Activated CD4-positive, alpha-beta memory T cell treated with anti-CD3 and anti-CD28 coated beads, Interleukin-2, amount 10 ng/mL, durations not matched to agents 7 days and 5 days (primary cell): ENCODE measurements around the gene C20orf204. TPM values are rescaled to one million over a fixed set of nuclear protein-coding genes. Genes with fewer than 3 reads are reported as not detected.

Experiments
- CTCF ChIA-PET: fragments of 350-600 bp; sonication (Branson Sonifier 250); formaldehyde crosslinking; loops from one replicate; lab custom pipeline; 2021; ENCODE audit warnings: antibody characterized with exemption, inconsistent platforms; lab: Charles Lee
- POLR2A ChIA-PET: fragments of 350-600 bp; sonication (Branson Sonifier 250); formaldehyde crosslinking; loops from one replicate; lab custom pipeline; 2021; ENCODE audit warnings: antibody characterized with exemption; lab: Charles Lee
- DNase-seq: peaks from one replicate; pipeline ENCODE4 v3.0.0-alpha.2; 2020
- H3K27ac Mint-ChIP-seq: one replicate; pipeline ENCODE4 v1.8.0; 2021; ENCODE audit warnings: mild to moderate bottlenecking, mixed read lengths
- H3K27me3 Mint-ChIP-seq: one replicate; pipeline ENCODE4 v1.8.0; 2021; ENCODE audit warnings: mixed read lengths
- H3K36me3 Mint-ChIP-seq: one replicate; pipeline ENCODE4 v1.8.0; 2021; ENCODE audit warnings: low read depth, mixed read lengths
- H3K4me1 Mint-ChIP-seq: one replicate; pipeline ENCODE4 v1.8.0; 2021; ENCODE audit warnings: mixed read lengths
- H3K4me3 Mint-ChIP-seq: one replicate; pipeline ENCODE4 v1.8.0; 2021; ENCODE audit warnings: mild to moderate bottlenecking, mixed read lengths
- H3K9me3 Mint-ChIP-seq: one replicate; pipeline ENCODE4 v1.8.0; 2021; ENCODE audit warnings: mixed read lengths
- total RNA-seq, 2 experiments: library from RNA; stranded (reverse); gene quantifications; one replicate each; pipeline ENCODE4 v1.2.3, GENCODE V29; 2021

C20orf204 gene
- total RNA-seq, 2 experiments from 2014 or later, result 6.9 to 7.2 TPM

DNA sequence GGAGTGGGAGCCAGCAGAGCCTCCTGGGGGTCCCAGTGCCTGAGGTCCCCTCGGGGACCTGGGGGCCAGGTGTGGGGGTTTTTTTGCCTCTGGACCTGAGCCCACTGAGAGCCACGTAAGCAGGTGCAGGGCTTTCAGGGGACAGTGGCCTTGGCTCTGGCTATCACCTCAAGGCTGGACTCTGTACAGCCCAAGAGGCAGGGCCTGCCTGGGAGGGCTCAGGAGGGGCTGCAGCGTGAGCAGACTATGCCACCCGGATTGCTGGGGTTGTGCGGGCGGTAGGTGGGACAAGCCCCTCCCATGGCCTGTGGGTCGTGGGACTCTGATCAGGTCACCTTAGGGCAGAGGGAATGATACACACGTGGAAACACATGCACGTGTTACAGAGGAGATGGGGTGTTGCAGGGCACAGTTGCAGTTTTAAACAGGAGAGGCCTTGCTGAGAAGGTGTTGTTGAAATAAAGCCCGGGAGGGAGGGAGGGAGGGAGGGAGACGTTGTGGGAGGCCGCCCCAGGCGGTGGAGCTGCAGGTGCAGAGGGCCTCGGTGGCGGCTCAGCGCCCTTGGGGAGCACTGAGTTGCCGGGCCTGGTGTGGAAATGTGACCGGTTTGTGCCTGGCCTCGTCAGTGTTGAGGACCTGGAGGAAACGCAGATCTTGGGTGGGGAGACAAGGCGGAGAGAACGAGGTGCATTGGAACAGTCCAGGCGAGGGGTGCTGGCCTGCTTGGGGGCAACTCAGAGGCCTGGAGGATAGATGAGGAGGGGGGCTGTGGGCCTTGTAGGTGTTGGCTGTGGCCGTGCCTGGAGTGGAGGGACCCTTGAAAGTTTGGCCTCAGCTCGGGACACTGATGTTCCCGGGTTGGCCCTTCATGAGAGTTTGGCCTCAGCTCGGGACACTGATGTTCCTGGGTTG lies 29.3 kb downstream of the C20orf204 start:
- POLR2A ChIA-PET, result interaction anchor here (0.8 to 4.6 kb wide), 9 partner anchors 8 to 545 kb away, joined by 3 to 74 read pairs (median 3); partner anchors contain the start of genes C20orf204, OPRL1, PPDPF and PRPF6
- DNase-seq, result peak; percentile 38
- CTCF ChIA-PET, result interaction anchor here (0.7 to 2.3 kb wide), 6 partner anchors 8 to 90 kb away, joined by 3 to 12 read pairs (median 4); partner anchors contain the start of genes PRPF6 and RGS19
- no peaks in the 10 kb centered on the region for H3K9me3 Mint-ChIP-seq
- H3K36me3 Mint-ChIP-seq, result peaks cover 5% of the 10 kb centered on the region
- peak overlapping the region; percentile 50 for H3K4me3 Mint-ChIP-seq
- peak overlapping the region; percentile 89 for H3K27ac Mint-ChIP-seq
- H3K4me1 Mint-ChIP-seq, result peaks cover 65% of the 10 kb centered on the region
- no peaks in the 10 kb centered on the region for H3K27me3 Mint-ChIP-seq

DNA sequence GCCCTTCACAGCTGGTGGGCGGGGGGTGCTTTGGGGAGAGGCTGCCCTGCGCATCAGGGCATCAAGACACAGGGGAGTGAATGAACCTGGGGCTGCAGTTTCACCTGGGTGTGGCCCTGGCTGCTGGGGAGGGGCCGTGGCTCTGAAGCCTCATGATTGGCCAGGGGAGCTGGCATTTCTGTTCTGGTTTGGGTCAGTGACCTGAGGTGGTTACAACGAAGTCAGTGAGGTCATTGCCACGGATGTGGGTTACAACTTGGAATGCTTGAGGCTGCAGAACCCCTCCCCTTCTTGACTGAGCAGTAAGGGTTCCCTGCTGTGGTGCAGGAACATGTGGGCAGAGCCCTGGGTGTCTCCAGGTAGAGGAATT lies 30.0 kb downstream of the C20orf204 start:
- peak overlapping the region; percentile 50 for H3K4me3 Mint-ChIP-seq

DNA sequence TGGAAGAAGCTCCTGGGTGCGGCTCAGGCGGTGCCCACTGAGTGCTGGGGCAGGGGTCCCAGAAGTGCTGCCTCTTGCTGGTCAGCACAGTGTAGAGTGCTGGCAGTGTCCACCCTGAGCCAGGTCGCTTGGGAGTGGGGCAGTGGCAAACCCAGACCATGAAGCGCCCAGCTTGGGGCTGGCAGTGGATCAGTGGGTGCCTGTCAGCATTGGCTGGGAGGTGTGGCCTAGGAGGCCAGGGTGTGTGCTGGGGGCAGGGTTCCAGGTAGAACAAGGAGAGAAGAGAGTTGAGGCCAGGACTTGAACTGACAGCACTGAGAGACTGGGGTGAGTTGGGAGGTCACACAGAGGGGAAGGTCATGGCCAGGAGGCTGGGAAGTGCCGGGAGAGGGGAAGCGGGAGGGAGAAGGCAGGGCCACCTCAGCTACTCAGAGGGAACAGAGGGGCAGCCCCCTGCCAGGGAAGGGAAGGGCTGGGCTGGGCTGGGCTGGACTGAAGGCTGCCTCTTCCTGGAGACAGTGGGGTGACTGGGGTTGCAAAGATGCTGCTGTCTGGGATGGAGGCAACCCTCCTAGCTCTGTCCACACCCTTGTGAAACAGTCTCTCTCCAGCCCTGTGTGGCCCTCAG lies 31.1 kb downstream of the C20orf204 start:
- Mint-ChIP-seq H3K4me3 (peak overlapping the region; percentile 54), H3K4me1 (peaks cover 63% of the 10 kb centered on the region)

More for the DNA sequence above, 30.0 kb downstream of the C20orf204 start:
- Mint-ChIP-seq H3K27me3 (no peaks in the 10 kb centered on the region), H3K4me1 (peaks cover 65% of the 10 kb centered on the region), H3K9me3 (no peaks in the 10 kb centered on the region), H3K36me3 (peaks cover 5% of the 10 kb centered on the region), H3K27ac (peak overlapping the region; percentile 89)
- ChIA-PET CTCF (interaction anchor here (0.7 to 2.3 kb wide), 6 partner anchors 8 to 91 kb away, joined by 3 to 12 read pairs (median 4); partner anchors contain the start of genes PRPF6 and RGS19), POLR2A (interaction anchor here (0.6 to 4.6 kb wide), 9 partner anchors 8 to 545 kb away, joined by 3 to 74 read pairs (median 3); partner anchors contain the start of genes C20orf204, LIME1, OPRL1 and PPDPF)
- DNase-seq, result peak; percentile 90

DNA sequence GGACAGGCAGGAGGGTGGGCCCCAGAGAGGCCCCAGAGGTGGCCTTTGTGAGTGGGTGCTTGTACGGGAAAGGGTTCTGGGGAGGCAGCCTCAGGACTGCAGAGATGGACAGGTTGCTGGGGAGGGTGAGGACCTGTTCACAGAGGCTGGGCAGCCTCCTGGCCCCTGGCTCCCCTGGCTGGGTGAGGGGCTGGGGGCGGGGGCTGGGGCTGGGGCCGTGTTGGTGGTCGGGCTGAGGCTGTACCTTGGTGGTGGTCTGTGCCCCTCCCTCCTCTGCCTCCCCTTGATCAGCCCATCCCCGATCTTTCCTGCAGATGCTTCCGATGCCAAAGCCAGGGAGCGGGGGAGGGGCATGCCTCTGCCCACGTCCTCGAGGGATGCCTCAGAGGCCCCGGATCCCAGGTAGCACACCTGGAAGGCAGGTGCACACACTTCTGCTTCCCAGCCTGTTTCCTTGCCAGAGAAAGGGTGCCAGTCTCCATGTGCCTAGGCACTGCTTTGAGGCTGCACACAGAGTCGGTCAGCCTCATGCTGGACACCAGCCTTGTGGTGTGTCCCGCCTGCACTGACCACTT lies 31.8 kb downstream of the C20orf204 start:
- peaks cover 62% of the 10 kb centered on the region for H3K4me1 Mint-ChIP-seq
- H3K9me3 Mint-ChIP-seq, result no peaks in the 10 kb centered on the region
- ChIA-PET CTCF (interaction anchor here (2.3 kb wide), 1 partner anchor 10 kb away, joined by 12 read pairs; the partner anchor contains the start of gene RGS19), POLR2A (interaction anchor here (0.6 to 4.6 kb wide), 5 partner anchors 10 to 545 kb away, joined by 3 to 74 read pairs (median 9); partner anchors contain the start of genes OPRL1 and RGS19)
- peak overlapping the region; percentile 89 for H3K27ac Mint-ChIP-seq
- no peak for DNase-seq
- H3K36me3 Mint-ChIP-seq, result peaks cover 16% of the 10 kb centered on the region
- no peaks in the 10 kb centered on the region for H3K27me3 Mint-ChIP-seq
- H3K4me3 Mint-ChIP-seq, result no peak overlapping the region

More for the DNA sequence above, 31.1 kb downstream of the C20orf204 start:
- CTCF ChIA-PET, result interaction anchor here (2.3 kb wide), 1 partner anchor 11 kb away, joined by 12 read pairs; the partner anchor contains the start of gene RGS19
- Mint-ChIP-seq H3K36me3 (peaks cover 9% of the 10 kb centered on the region), H3K27me3 (no peaks in the 10 kb centered on the region), H3K9me3 (no peaks in the 10 kb centered on the region), H3K27ac (peak overlapping the region; percentile 89)
- POLR2A ChIA-PET, result interaction anchor here (1.1 to 4.6 kb wide), 4 partner anchors 11 to 28 kb away, joined by 4 to 74 read pairs (median 10); partner anchors contain the start of genes LKAAEAR1, OPRL1 and RGS19
- DNase-seq, result no peak

DNA sequence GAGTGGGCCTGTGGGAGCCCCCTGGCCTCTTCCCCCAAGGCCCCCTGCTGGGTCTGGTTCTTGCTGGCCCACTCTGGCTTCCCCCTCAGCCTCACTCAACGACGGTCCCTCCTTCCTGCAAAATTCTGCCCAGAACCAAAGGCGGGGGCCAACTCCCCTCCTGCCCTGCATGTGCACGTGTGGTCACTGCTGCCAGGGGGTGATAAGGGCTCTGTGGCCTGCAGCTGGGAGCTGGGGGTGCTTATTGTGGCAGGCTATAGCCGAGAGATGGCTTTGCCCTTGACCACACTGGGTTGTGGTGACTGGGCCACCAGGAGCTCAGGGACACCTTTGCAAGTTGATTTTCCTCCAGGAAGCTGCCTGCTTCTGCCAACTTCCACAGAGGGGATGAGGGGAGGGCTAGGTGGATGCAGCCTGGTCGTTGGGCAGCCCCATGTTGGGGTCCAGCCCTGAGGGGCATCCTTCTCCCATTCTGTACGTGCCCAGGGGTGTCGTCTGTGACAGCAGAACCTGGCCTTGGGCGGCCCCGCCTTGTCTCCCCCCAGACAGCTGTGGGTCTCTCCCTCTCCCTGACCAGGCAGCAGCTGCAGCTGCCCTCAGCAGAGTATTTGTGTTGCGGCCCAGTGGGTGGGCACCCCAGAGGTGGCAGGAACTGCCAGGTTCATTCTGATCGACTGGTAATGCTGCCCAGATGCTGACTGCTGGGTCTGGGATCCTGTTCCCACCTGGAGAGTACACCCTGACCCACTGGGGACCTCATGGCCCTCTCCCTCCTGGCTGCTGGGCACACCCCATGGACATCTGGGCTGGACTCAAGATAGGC lies 32.6 kb downstream of the C20orf204 start:
- peaks cover 21% of the 10 kb centered on the region for H3K36me3 Mint-ChIP-seq
- no peaks in the 10 kb centered on the region for H3K9me3 Mint-ChIP-seq
- POLR2A ChIA-PET, result interaction anchor here (0.6 to 3.9 kb wide), 6 partner anchors 9 to 546 kb away, joined by 3 to 16 read pairs (median 5); partner anchors contain the start of genes OPRL1 and RGS19
- peak overlapping the region; percentile 24 for H3K4me3 Mint-ChIP-seq
- H3K4me1 Mint-ChIP-seq, result peaks cover 65% of the 10 kb centered on the region
- CTCF ChIA-PET, result interaction anchor here (1.9 kb wide), 1 partner anchor 29 kb away, joined by 6 read pairs; no protein-coding TSS in a partner anchor
- peak overlapping the region; percentile 62 for H3K27ac Mint-ChIP-seq
- DNase-seq, result no peak
- no peaks in the 10 kb centered on the region for H3K27me3 Mint-ChIP-seq

DNA sequence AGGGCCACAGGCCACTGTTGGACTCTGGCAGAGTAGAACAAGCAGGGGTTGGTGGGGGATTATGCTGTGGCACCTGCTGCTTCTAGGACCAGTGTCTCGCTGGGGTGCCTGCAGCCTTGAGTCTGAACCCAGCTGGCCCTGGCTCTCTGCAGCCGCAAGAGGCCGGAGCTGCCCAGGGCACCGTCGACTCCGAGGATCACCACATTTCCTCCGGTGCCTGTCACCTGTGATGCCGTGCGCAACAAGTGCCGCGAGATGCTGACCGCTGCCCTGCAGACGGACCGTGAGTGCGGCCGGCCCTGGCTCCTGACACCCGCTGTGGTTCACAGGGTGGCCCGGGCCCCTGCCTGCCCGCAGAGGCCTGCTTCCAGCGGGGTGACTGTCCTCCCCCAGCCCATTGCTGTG lies 33.2 kb downstream of the C20orf204 start:
- CTCF ChIA-PET, result interaction anchor here (1.0 to 1.9 kb wide), 3 partner anchors 9 to 30 kb away, joined by 3 to 10 read pairs (median 6); no protein-coding TSS in a partner anchor
- Mint-ChIP-seq H3K27me3 (no peaks in the 10 kb centered on the region), H3K36me3 (peaks cover 24% of the 10 kb centered on the region), H3K9me3 (no peaks in the 10 kb centered on the region), H3K4me3 (no peak overlapping the region), H3K4me1 (peaks cover 61% of the 10 kb centered on the region), H3K27ac (no peak overlapping the region)
- POLR2A ChIA-PET, result interaction anchor here (0.8 to 3.9 kb wide), 5 partner anchors 9 to 30 kb away, joined by 3 to 16 read pairs (median 6); partner anchors contain the start of genes OPRL1 and RGS19
- no peak for DNase-seq

DNA sequence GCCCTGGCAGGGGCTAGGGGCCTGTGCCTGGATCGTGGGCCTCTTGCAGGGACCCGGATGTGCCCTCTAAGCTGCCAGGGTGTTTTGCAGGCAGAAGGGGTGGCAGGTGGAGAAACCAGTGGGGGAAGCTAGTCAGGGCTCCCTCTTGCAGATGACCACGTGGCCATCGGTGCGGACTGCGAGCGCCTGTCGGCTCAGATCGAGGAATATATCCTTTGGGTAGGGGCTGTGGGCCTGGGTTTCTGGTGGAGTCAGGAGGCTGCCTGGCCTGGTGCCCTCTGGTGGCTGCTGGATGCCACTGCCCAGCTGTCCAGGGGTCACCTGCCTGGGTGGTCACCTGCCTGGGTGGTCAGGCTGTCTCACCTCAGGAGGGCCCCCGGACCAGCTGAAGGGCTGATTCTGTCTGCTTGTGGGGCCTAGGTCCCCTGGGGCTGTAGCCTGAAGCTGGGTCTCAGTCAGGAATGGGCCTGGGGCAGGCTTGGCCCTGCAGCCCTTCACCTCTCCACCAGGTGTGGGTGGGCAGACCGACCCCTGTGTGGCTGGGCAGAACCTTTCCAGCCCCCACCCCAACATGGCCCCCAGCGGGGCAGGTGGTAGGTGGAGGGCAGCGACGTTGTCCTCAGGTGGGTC lies 33.7 kb downstream of the C20orf204 start:
- Mint-ChIP-seq H3K4me1 (peaks cover 57% of the 10 kb centered on the region), H3K27ac (no peak overlapping the region), H3K9me3 (no peaks in the 10 kb centered on the region), H3K4me3 (no peak overlapping the region), H3K36me3 (peaks cover 28% of the 10 kb centered on the region), H3K27me3 (no peaks in the 10 kb centered on the region)
- peak; percentile 47 for DNase-seq
- POLR2A ChIA-PET, result interaction anchor here (0.8 to 3.9 kb wide), 4 partner anchors 8 to 30 kb away, joined by 3 to 16 read pairs (median 8); partner anchors contain the start of genes OPRL1 and RGS19
- CTCF ChIA-PET, result interaction anchor here (1.0 to 1.9 kb wide), 3 partner anchors 8 to 30 kb away, joined by 3 to 10 read pairs (median 6); no protein-coding TSS in a partner anchor

DNA sequence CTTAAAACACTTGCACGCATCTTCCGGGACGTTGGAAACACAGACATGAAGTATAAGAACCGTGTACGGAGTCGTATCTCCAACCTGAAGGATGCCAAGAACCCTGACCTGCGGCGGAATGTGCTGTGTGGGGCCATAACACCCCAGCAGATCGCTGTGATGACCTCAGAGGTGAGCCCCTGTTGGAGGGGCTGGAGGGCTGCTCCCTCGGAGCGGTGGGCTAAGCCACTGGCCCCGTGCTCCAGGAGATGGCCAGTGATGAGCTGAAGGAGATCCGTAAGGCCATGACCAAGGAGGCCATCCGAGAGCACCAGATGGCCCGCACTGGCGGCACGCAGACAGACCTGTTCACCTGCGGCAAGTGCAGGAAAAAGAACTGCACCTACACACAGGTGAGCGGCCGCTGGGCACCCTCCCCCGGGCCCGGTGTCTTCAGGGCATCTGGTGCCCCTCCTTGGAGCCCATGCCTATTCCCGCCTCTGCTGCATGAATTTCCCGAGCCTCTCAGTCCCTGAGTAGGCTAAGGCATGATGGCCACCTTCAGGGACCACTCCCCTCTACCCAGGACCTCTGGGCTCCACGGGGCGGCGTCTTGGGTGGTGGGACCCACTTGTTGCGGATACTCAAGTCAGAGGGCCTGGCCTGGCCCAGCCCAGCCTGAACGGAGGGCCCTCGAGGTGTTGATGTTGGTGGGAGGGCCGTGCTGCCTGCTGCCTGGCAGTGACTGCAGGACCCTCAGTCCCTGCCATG lies 34.4 kb downstream of the C20orf204 start:
- Mint-ChIP-seq H3K27ac (no peak overlapping the region), H3K4me1 (peaks cover 55% of the 10 kb centered on the region), H3K36me3 (peaks cover 35% of the 10 kb centered on the region), H3K9me3 (no peaks in the 10 kb centered on the region), H3K27me3 (no peaks in the 10 kb centered on the region), H3K4me3 (no peak overlapping the region)
- ChIA-PET POLR2A (interaction anchor here (0.8 to 3.9 kb wide), 3 partner anchors 8 to 31 kb away, joined by 3 to 16 read pairs (median 9); partner anchors contain the start of genes OPRL1 and RGS19), CTCF (interaction anchor here (1.0 to 1.9 kb wide), 3 partner anchors 8 to 31 kb away, joined by 3 to 10 read pairs (median 6); no protein-coding TSS in a partner anchor)
- no peak for DNase-seq

DNA sequence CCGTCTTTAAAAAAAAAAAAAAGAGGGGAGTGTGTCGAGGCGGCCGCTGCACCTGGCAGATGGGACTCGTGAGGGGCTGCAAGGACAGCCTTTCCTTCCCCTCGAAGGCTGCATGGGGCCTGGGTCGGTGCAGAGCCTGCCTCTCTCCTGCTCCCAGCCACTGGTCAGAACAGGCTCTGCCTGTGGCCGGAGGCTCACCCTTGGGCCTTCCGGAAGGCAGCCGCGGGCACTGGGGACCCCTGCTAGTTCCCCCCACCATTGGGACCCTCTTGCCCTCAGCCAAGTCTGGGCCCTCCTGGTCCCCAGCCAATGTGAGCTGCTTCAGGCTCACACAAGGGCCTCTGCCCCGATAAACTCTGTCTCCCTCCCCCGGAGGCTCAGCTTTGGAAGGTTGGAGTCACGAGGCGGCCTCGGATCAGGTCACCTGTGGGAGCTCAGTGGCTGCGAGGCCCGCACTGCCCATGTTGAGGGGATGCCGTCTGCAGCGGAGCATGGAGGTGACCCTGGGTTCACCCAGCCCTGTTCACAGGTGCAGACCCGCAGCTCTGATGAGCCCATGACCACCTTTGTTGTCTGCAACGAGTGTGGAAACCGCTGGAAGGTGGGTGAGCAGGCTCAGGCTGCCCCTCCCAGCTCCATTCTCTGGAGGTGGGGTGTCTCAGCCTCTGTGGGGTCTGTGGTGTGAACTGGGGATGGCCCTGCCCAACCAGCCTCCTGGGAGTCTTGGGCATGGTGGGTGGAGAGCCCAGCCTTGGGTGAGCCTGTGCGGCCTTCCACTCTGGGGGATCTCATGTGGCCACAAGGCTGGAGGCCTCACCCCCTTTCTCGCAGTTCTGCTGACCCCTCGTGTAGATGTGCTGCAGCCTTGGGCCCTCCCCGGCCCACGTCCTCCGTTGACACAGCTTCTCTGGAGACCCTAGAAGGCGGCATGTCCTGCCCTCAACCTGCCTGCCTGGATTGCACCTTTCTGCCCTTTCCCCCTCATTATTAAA lies 35.7 kb downstream of the C20orf204 start:
- ChIA-PET POLR2A (interaction anchor here (1.0 kb wide), 1 partner anchor 30 kb away, joined by 3 read pairs; no protein-coding TSS in a partner anchor), CTCF (no interaction called here)
- Mint-ChIP-seq H3K36me3 (peaks cover 44% of the 10 kb centered on the region), H3K27ac (no peak overlapping the region), H3K4me3 (no peak overlapping the region), H3K4me1 (peaks cover 55% of the 10 kb centered on the region), H3K27me3 (no peaks in the 10 kb centered on the region), H3K9me3 (no peaks in the 10 kb centered on the region)
- DNase-seq, result no peak
